Activated T-helper 9 cell treated with anti-CD3 and anti-CD28 coated beads, Interleukin-2, amount 50 U/mL, for 16 hours (primary cell): ENCODE data around the gene FOXD1.
"Not testable (repeated sequence)": the region's sequence is repeated elsewhere in the genome, so short reads cannot be mapped to it uniquely, and the experiment has no call there.

Experiments
- DNase-seq: peaks from one replicate; pipeline ENCODE4 v3.0.0-alpha.2; 2020; ENCODE audit warnings: low read depth

FOXD1 gene

DNA sequence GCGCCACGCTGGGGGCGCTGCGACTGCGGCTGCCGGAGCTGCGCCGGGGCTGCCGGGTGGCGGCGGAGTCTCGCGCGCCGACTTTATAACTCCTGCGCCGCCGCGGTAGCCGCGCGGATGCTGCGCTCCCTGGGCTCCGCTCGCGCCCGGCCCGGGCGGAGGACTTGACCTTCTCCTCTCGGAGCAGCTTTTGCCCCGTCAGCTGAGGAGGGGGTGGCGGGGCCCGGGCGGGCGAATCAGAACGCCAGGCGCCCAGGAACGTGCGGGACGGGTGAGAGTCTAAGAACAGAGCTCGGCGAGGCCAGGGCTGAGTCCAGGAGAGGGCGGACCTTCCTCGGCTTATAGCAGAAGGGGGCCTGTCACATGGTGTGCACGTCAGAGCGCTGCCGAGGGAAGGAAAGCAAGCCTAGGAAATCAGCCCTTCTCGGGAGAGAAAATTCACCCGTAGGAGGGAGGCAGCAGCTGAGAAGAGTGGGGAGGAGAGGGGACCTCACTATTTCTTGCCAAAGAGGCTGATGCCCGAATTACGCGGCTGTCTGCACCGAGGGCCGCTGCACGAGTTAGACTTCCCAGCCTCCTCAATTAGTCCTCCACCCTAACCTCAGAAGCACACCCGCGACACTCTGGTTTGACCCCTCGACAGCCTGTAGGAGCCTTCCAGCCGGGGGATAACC is at the start of gene FOXD1:
Gene FOXD1 (minus strand): TSS at position 315 of the 674 bp plus-strand sequence. CDS start 415 bp downstream, outside the sequence.
- no peak for DNase-seq

DNA sequence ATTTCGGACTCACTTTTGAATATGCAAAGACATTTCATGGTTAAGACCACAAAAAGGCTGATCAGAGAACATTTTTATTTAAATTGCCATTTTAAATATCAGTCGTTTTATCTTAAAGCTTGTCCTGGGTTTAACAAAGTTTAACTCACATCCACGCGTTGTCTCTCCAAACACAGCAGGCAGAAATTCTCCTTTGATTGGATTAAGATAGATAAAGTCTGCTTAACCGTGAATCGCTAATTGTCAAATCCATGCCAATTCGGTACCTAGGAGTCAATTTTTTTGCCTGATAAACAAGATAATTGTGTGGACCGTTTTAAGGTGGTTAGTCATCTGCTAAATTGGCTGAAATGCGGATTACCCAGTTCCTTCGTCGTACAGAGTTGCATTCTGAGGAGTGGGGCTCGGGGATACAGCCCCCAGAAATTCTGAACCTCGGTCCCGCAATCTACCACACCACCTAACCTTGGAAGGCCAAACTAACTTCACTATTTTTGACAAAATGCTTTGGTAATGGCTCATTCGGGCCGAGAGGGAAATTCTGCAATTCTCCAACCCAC is 49.0 kb upstream of the FOXD1 start:
- no peak for DNase-seq

DNA sequence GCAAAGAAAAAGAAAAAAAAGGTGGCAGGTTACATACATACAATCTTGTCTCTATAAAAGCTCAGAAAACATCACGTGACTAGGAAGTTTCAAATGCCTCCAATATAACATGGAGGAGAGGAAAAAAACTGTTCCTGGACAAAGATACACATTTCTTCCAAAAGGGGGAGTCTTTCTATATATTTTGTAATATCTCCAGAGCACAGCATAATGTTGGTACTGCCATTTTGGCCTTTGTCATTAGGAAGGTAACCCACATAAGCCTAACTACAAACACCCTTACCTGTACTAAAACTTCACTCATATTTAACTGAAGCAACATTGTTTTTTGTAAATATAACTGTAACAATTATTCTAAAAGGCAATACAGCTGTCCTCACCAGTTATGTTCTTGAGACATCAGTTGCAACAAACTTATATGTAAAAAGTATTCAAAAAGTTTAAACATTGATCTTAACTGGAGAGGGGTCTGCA is 48.4 kb upstream of the FOXD1 start:
- no peak for DNase-seq

DNA sequence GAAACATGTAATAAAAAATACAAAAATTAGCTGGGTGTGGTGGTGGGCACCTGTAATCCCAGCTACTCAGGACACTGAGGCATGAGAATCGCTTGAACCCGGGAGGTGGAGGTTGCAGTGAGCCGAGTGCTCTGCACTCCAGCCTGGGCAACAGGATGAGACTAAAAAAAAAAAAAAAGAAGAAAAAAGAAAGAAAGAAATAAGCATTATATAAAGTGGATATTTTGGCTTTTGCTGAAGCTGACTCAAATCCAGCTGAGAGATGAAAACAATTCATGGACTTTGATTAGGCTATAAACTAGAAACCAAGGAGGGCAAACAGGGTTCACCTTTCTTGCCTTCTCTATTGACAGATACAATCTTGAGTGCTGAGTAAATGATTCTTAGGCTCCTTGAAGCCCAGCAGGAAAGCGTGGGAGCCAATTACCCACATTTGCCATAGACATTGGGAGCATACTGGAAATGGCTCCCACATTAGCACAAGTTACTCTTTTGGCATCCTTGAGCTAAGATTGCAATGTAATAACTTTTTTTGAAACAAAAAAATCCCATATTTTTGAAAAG is 47.3 kb upstream of the FOXD1 start:
- DNase-seq: no peak

DNA sequence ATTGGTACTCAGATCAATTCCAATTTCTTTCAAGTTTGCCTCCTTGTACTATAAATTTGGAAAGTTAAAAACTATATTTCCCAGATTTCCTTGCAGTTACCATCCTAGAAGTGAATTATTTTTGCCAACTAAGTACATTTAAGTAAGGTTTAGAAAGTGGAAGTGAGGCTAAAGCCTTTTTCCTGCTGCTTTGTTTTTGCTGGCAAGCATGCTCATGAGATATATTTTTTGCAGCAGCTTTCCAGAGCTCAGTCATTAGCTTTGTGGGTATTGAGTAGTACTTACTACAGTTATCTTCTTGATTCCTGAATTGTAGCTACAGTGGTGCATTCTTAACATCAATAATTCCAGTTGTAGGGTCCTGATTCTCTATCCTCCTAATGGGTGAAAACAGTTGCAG is 46.1 kb upstream of the FOXD1 start:
- DNase-seq: no peak

DNA sequence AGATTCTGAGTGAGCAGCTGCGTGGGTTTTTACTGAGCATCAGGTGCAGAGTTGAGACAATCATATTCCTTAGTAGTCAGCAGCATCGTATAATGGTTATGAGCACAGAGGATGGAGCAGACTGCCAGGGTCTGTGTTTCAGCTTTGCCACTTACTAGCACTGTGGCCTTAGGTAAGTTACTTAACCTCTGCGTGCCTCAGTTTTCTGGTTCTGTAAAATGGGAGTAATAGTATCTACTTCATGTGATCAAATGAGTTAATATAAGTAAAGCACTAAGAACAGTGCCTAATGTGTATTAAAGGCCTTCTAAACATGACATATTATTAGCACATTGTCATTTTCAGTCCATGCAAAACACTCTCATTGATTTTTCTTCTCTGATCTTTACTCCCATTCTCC is 44.8 kb upstream of the FOXD1 start:
- no peak for DNase-seq

DNA sequence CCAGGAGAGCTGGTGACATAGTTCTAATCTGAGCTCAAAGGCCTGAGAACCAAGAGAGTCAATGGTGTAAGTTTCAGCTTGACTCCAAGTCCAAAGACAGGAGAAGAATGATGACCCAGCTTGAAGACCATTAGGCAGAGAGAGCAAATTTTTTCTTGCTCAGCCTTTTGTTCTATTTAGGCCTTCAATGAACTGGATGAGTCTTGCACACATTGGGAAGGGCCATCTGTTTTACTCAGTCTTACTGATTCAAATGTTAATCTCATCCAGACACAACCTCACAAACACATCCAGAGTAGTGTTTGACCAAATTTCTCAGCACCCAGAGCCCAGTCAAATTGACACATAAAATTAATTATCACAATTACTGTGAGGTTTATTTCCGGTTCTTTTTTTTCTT is 42.6 kb upstream of the FOXD1 start:
- no peak for DNase-seq

DNA sequence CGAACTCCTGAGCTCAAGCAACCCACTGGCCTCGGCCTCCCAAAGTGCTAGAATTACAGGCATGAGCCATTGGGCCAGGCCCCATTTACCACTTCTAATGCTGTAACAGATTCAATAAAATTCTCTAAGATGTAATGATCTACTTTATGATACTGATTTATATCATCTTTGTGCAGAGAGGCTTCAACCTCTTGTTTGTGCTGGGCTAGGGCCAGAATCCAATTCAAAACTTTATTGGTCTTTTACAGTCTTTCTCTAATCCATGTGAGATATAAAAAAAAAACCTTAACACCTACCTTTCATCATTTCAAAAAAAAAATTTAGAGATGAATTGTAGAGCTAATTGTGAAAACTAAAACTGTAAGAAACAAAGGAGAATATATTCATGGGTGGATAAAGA is 41.5 kb upstream of the FOXD1 start:
- no peak for DNase-seq

DNA sequence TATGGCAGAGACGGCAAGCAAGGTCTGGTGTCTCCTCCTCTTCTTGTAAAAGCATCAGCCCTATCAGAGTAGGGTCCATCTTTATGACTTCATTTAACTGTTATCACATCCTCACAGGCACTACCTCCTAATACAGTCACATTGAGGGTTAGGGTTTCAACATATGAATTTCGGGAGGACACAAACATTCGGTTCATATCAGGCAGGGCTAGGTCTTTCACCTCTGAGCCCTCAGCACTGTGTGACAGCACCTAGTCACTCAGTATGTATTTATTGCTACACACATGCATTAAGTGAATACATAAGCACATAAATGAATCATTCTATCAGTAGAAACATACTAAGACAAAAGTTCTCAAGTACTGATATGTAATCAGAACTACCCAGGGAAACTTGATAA is 40.2 kb upstream of the FOXD1 start:
- no peak for DNase-seq

DNA sequence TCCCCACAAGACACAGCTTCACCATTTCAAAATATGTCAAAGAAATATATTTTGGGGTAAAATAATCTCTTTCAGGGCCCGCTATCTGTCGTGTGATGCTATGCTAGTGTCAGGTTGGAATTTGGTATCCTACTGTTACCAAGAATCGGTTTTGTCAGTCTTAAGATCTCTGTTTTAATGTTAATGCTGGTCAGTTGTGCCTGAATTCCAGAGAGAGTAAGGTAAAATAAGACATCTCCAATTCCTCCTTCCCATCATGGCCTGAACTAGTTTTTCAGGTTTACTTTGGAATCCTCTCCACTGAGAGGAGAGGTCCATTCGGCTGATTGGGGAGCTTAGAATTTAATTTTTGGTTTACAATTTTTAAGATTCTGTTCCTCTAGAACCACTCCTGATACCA is 39.2 kb upstream of the FOXD1 start:
- no peak for DNase-seq

DNA sequence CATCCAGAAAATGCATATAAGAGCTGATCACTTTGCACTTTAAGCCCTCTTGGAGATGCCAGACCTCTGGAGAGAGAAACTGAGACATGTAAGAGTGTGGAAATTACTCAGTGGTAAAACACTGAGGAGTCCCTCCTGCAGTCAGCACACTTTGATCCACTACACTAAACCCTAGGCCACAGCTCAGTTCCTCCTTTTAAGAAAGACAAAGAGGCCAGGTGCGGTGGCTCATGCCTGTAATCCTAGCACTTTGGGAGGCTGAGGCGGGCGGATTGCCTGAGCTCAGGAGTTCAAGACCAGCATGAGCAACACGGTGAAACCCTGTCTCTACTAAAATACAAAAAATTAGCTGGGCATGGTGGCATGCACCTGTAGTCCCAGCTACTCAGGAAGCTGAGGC is 38.7 kb upstream of the FOXD1 start:
- DNase-seq: not testable (repeated sequence)

DNA sequence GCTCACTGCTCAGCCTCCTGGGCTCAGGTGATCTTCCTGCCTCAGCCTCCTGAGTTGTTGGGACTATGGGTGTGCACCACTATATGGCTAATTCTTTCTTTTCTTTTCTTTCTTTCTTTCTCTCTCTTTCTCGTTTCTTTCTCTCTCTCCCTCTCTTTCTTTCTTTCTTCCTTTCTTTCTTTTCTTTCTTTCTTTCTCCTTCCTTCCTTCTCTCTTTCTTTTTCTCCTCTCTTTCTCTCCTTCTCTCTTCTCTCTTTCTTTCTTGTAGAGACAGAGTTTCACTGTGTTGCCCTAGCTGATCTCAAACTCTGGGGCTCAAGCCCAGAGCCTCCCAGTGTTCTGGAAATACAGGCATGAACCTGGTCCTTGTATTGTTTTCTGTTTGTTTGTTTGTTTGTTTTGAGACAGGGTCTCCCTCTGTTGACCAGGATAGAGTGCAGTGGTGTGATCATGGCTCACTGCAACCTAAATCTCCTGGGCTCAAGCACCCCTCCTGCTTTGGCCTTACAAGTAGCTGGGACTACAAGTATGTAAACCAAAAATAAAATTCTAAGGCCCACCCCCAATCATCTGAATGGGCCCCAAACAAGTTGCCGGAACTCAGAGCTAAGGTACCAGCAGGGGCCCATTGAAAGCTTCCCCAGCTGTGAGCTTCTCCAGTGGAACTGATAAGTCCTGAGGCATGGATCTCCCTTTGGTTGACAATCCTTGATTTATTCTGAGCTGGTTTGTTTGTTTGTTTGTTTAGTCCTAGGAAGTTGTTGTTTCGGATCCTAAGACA is 37.7 kb upstream of the FOXD1 start:
- no peak for DNase-seq

DNA sequence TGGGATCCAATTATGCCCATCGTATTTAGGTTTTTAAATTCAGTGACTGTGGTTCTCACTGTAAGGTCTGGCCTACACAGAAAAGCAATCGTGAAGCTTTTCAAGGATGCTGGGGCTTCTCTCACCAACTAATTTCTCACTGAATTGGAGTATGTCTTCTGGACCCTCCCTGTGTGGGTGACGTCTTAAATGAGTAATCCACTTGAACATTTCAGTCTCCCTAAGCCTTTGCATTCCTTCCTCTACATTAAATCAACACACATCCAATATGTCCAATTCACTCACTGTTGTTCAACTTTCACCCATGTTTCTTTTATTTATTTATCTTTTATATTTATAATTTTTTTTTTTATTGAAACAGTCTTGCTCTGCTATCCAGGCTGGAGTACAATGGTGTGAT is 37.1 kb upstream of the FOXD1 start:
- no peak for DNase-seq

DNA sequence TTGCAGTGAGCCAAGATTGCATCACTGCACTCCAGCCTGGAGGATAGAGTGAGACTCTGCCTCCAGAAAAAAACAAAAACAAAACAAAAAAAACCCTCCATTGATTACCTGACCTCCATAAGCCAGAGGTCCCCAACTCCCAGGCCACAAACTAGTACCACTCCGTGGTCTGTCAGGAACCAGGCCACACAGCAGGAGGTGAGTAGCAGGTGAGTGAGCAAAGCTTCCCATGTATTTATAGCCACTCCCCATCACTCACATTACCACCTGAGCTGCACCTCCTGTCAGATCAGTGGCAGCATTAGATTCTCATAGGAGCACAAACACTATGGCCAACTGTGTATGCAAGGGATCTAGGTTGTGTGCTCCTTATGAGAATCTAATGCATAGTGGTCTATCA is 35.9 kb upstream of the FOXD1 start:
- DNase-seq: no peak

DNA sequence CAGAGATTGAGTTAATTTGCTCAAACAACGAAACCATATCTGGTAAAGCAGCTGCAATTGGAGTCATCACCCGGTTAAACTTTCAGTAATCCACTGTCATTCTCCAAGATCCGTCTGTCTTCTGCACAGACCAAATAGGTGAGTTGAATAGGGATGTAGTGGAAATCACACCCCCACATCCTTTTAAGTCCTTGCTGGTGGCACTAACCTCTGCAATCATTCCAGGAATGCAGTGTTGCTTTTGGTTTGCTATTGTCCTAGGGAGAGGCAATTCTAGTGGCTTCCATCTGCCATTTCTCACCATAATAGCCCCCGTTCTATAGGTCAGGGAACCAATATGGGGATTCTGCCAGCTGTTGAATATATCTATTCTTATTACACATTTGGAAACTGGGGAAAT is 35.1 kb upstream of the FOXD1 start:
- DNase-seq: no peak

DNA sequence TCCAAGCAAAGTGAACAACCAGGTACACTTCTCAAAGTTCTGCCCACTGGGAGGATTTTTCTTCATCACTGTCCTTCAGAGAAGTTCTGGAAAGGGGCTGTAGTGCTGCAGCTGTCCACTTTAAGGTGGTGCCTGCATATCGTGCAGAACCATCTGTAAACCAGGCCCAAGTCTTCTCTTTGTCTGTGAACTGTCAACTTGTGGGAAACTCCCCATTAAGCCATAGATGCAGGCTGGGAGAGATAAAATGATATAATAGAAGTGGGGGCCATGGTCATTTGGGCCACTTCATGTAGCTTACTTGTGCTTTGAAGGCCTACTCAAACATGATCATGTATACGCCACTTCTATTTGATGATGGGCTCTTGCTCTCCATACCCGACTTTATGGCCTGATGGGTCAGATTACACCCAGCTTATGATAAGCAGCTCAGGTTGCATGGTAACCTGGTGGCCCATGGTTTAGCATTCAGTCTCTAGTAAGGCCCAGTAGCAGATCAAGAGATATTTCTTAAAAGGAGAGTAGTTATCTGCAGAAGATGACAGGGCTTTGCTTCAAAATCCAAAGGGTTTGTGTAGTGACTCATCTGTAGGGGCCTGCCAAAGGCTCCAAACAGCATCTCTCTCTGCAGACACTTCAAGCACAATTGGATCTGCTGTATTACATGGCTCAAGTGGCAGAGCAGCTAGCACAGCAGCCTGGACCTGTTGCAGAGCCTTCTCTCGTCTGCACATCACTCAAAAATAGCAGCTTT is 34.0 kb upstream of the FOXD1 start:
- no peak for DNase-seq

DNA sequence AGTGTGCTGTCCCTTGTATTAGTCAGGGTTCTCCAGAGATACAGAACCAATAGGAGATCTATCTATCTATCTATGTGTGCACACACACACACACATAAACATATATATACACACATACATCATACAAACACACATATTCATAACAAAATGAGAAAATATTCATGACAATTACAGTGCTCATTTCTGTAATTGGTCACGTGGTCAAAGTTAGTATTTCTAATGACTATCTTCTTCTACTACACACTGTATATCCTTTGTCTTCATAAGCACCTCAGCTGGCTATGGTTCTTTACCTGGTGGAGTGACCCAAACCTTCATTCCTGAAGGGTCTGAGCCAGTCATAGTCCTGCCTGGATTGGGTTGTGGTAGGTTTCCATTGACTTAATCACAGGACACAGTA is 31.9 kb upstream of the FOXD1 start:
- DNase-seq: no peak

DNA sequence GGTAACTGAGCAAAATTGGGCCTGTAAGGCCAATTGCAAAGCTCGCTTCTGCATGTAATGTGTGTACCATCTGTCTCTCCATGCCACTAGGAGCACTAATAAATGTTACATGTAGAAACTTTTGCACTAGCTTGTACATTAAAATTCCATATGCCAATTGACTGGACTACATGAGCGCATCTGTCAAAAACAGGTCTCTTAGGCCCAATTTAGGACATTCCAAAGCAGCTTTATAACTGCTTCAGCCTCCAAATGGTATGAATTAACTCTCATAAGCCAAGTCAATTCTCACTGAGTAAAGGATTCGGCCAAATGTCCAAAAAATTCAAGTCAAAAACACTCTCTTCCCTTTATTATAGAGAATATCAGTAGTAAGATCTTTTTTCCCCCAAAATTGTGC is 23.5 kb upstream of the FOXD1 start:
- no peak for DNase-seq

DNA sequence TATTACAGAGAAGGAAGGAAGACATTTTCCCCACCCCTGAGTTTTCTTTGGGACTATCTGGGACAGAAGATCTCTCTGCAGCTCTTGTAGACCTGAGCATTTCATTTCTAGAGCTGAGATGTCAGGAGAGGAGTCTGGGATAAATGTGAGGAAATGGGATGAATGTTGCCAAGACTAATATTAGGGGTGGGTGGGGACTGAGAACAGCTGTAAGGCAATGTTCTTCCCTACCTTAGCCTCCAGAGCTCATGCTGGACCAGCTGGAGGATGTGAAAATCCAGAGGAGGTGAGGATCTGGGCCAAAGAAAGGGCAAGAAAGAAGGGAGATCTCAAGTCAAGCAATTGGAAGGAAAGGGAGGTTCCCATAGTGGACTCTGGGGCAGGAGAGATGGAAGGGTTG is 23.1 kb upstream of the FOXD1 start:
- no peak for DNase-seq

DNA sequence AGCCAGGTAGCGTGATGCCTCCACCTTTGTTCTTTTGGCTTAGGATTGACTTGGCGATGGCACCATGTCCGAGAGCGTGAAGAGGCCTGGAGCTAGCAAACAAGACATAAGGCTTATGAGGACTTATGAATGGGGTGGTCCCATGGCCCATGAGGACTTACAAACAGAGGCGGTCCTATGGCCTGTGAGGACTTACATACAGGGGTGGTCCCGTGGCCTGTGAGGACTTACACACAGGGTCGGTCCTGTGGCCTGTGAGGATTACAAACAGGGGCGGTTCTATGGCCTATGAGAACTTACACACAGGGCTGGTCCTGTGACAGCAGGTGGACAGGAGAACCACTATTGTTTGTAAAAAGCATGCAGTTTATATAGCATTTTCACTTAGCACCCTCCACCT is 21.3 kb upstream of the FOXD1 start:
- no peak for DNase-seq

DNA sequence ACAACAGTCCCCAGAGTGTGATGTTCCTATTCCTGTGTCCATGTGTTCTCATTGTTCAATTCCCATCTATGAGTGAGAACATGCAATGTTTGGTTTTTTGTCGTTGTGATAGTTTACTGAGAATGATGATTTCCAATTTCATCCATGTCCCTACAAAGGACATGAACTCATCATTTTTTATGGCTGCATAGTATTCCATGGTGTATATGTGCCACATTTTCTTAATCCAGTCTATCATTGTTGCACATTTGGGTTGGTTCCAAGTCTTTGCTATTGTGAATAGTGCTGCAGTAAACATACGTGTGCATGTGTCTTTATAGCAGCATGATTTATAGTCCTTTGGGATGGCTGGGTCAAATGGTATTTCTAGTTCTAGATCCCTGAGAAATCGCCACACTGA is 20.1 kb upstream of the FOXD1 start:
- DNase-seq: not testable (repeated sequence)

DNA sequence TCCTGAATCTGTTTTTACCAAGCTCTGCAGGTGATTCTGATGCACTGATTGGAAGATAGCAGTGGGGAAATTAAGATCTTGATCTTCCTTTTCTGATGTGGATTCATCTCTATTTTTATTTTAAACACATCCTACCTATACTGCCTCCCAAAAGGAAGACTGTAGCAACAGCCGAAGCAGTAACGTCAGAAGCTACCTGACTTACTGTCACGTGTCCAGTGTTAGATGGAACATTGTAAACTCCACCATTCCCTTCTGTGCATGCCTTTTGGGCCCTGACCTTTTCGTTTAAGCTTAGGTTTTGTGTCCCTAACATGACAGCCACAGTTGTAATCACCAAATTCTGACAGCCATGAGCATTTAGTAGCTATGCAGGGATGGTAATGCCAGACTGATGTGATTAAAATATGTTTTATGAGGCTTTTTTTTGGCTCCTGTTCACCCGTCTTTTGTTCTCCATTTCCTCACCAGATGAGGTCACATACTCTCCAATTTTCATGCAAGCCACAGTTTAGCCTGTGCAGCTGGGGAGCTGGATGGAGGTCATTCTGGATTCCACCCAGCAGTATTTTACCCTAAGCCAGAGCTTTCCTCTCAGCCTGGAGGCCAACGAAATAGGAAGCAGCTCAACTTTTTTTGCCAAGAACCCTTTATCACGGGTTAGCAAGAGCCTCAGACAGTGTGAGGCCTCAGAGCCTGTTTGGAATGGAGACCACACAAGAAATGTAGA is 15.6 kb upstream of the FOXD1 start:
- no peak for DNase-seq
